ENCODE data around the gene IST1.
"Not testable (repeated sequence)": the region's sequence is repeated elsewhere in the genome, so short reads cannot be mapped to it uniquely, and the experiment has no call there.

IST1 gene

DNA sequence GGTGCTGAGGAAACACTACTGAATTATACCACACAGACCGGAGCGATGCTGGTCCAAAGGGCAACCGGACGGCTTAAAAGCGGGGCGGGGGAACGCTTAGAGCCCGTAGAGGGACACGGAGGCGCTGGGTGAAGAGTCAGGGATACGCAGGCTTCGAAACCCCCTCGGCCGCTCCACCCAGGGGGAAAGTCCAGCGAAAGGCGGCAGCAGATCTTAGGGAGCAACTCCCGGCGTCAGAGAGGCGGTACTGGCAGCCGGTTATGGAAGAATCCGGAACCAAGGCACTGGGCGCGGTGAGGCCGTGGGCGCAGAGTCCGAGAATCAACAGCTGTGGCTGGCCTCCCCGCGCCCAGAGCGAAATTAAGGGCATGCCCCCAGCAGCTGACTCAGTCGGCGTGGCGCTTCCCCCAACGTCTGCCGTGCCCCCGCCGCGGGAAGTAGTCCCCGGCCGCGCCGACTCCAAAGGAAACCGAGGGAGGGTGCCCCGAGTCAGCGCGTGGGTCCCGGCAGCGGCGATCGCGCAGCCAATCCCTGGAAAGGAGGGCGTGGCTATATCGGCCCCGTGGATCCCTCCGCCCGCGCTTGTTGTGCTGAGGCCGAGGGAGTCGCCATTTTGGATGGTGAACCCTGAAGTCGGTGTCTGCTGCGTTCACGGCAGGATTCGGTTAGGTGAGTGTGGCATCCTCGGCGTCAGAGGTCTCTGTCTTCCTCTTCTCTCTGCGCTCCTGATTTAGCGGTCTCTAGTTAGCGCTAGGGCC is at the start of gene IST1:
Gene IST1, plus strand, starts transcription at position 611 of the 758 bp plus-strand sequence. CDS start 20,110 bp downstream, outside the sequence.
- no peak for FAIRE-seq

DNA sequence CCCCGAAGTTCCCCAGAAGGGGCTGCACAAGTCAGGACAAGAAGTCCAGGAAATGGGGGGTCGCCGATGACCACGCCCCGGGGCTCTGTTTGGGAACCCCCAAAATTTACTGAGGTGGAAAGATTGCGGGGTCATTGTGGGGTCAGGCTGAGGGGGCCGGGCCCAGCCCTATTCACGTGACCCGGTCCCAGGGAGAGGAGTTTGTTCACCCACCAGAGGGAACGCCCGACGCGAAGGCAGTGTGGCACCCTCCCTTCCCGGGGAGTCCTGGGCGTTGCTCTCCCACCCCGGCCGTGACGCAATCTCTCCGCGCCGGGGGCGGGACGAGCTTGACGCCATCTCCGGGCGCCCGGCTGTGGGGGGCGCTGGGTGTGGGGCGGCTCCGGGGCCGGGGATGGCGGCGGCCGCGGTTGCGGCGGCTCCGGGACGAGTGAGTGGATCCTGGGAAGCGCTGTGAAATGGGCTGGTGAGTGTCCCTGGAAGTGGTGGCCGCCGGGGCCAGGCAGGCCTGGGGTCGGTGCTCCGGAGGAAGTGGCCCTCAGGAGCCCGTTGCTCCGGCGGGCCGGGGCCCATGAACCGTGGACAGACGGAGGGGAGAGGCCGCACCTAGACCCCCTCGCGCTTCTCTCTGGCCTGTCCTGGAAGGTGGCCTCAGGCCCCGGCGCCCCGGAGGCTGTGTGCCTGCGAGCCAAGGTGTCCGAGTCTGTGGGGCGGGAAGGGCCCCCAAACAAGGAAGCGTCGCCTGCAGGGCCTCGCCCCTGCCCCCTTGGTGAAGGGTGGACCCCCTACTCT is 49.5 kb upstream of the IST1 start, which contains the start of gene ATXN1L:
Gene ATXN1L, plus strand, starts transcription at position 338 of the 792 bp plus-strand sequence. CDS start 3,765 bp downstream, outside the sequence.
- FAIRE-seq: no peak

DNA sequence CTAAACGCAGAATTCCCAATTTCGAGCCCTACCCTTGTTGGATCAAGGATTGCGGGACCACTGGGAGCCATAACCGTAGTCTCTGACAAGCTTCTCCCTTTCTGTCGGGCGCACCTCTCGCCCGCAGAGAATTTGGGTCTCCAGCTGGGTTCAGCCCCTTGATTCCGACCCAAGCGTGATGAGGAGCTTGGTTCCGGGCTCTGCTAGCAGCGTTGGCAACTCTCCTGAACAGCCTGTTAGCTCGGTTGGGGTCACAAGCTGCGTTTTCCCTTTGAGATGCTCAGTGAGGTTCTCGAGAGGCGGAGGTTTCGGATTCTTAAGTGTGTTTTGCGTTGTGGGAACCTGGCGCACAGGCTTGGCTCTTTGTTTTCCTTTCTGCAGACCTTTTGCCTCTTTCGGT is 48.9 kb upstream of the IST1 start:
- no peak for FAIRE-seq

DNA sequence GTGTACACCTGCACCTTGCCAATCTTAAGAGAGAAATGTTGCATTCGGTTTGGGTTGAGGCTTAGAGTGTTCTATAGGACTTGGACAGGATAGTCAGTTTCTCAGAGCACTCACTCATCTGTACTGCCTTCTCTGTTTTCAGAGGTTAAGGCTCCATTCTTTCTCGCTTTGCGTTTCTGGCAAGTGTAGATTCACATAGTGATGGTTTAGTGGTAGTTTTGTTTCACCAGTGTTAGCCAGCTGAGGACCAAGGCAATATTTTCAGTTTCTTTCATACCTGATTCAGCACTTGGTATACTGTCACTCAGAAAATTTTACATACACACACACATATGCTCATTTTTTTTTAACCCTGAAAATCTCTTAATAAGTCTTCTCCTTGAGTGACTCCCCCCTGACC is 48.2 kb upstream of the IST1 start:
- no peak for FAIRE-seq

DNA sequence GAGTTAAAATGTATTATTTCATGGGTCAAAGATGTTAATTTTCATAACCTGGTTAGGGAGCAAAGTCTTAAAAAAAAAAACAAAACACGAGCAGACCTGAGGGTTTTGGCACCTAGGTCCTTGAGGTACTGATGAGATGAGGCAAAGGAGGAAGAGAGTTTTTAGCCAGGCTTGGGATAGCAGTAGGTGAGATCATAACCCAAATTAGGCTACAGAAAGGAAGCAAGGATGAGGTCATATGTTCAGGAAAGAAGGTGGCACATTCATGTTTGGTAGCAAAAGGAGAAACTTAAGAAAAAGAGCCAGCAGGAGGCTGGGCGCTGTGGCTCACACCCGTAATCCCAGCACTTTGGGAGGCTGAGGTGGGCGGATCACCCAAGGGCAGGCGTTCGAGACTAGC is 46.7 kb upstream of the IST1 start:
- no peak for FAIRE-seq

DNA sequence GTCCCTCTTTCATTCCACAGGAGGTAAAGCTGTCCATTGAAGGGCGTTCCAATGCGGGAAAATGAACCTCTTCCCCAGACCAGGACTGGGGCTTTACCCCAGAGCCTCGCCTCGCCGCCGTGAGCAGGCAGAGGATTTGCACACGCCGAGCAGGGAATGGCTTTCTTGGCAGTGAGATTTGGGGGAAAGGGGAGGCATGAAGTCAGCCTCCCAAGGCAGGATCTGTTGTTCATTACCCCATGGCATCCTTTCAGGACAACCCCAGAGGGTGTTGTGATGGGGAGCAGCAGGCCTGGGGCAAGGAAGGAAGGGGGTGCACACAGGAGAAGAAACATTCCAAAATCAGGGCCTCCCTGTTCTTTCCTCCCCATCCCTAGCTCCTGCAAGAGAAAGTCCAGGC is 43.6 kb upstream of the IST1 start:
- FAIRE-seq: no peak

GRCh38 chr16:71852158-71852557 is 43.2 kb upstream of the IST1 start:
- FAIRE-seq: no peak

DNA sequence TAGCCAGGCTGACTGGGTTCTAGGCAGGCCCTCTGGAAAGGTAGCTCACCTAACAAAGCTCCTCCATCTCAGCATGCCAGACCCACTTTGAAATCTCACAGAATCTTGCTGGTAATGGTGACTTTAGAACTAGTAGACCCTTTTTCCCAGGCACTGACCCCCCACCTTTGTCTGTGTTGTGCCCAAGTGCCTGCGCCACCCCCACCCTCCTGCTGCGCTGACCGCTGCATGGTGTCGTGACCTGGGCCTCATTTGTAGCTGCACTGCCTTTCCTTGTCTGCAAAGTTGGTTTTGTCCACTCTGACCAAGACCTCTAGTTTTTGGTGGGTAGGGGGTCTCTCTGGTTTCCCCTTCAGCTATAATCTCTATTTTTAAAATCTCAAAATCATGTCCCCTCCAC is 42.8 kb upstream of the IST1 start:
- FAIRE-seq: no peak

DNA sequence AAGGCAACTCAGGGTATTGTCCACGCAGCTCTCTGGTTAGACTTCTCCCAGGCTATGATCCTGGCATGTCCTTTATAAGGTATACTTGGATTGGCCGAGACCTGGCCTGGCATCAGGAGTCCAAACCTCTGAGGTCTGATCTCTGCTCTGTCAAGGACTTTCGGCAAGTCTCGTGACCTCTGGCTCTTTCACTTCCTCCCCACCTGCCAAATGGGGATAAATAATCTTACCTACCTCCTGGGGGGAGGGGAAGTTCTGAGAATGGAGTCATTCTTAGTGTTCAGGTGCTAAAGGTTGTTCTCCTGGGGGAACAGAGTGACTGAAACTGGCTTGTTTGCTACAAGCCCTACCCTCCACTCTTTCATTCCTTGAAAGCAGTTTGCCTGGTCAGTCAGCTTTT is 41.9 kb upstream of the IST1 start:
- no peak for FAIRE-seq

DNA sequence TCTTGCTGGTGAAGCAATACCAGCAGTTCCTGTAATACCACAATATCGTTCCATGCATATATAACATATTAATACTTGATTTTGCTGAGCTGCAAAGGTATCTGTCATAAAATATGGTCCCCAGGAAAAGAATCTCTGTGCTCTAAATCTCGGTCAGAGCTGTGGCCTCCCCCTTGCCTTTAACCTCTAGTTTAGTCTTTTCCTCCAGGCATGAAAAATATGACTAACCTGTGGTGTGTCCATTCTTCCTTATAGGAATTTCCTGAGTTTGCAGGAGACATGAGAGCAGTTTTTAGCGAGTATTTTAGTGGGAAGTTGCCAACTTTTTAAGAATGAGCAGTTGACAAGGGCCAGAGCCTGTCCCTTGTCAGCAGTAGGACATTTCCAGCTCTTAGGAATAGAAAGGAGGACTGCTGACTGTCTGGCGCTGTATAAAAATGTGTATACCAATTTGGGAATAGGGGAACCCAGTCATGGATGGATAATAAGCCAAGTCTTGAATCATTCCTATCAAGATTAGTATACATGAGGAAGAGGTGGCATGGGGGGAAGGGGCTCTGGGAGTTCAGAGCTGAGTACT is 40.9 kb upstream of the IST1 start:
- FAIRE-seq: no peak

GRCh38 chr16:71855937-71856662 is 39.2 kb upstream of the IST1 start:
- no peak for FAIRE-seq

- FAIRE-seq: no peak
Measured at GRCh38 chr16:71859762-71860521, 35.4 kb upstream of the IST1 start.

GRCh38 chr16:71863995-71864394 is 31.3 kb upstream of the IST1 start:
- no peak for FAIRE-seq

DNA sequence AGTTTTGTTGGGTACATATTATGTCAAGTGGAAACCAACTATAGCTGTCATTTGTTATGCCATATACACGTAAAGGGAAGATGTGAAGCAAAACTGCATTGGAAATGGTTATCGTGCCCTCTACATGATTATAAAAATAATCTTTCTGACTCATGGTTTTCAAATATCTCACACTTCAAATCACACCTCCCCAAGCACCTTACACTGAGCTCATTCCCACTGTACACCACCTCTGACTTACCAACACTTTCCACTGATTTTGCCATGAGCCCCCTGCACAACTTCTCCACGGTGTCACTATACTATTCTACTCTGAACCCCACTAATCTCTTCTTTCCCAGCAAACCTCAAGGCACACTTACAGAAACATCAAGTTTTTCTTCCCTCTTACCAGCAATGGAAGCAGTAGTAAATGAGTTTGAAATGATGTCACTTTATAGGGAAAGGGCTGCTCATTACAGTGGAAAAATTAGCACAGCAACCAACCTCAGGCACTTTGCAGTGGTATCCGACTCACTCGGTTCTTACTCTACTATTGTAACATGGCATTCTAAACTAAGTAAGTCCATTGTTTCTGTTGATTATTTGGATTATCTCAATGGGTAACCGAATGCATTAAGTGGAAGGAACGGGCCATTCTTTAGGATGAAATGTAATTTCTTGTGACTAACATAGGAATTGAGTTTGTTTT is 30.0 kb upstream of the IST1 start:
- no peak for FAIRE-seq

DNA sequence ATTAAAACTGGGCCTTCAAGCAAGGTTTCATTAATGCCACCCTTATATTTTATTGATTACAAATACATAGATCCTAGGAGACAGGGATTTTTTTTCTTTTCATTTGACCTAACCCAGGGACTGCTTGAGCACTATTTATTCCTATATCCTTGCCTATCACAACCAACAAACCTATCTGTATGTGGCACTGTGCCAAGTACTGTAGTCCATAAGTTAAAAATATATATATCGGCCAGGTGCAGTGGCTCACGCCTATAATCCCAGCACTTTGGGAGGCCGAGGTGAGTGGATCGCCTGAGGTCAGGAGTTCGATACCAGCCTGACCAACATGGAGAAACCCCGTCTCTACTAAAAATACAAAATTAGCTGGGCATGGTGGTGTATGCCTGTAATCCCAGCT is 28.2 kb upstream of the IST1 start:
- not testable (repeated sequence) for FAIRE-seq

GRCh38 chr16:71867939-71868338 is 27.4 kb upstream of the IST1 start:
- FAIRE-seq: no peak

GRCh38 chr16:71869089-71869488 is 26.2 kb upstream of the IST1 start:
- FAIRE-seq: no peak

GRCh38 chr16:71870818-71871217 is 24.5 kb upstream of the IST1 start:
- FAIRE-seq: no peak

DNA sequence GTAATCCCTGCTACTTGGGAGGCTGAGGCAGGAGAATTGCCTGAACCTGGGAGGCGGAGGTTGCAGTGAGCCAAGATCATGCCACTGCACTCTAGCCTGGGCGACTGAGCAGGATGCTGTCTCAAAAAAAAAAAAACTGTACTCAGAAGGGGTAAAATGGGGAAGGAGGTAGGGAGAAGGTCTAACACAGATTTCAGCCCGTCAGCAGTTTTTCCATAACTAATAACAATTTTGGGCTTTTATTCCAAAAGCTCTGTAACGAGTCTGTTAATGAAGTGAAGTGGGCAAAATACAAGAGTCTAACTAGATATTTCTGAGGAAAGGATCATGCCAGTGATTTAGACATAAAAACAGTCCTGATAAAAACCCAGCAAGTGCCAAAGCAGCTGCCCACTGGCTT is 22.1 kb upstream of the IST1 start:
- FAIRE-seq: no peak

DNA sequence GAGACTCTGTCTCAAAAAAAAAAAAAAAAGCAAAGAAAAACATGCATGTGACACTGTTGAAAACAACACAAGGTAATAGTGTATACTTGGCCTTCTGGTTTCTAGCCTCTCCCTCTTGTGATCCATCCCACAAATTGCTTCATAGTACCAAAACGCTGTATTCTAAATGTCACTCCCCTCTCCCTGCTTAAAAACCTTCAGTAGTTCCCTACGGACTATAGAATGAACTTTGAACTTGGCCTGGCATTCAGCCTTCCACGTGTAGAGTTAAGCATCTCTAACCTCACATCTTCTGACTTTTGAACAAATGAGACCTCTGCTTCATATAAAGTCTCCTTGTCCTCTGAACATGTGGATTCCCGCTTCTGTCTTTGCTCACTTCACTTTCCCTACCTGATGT is 16.4 kb upstream of the IST1 start:
- no peak for FAIRE-seq

GRCh38 chr16:71880176-71880575 is 15.2 kb upstream of the IST1 start:
- no peak for FAIRE-seq

Measured in colon (tissue), 2 donors.